ENCODE results near the gene HIGD2B. TPM values are rescaled to one million over a fixed set of nuclear protein-coding genes. Genes with fewer than 3 reads are reported as not detected.

Gene HIGD2B
- total and polyA plus RNA-seq, 9 of the 15 experiments (the other 6 are each of a cell fraction or from before 2014, with no cell fraction given), result 0.04 to 0.18 (median 0.14) TPM; not detected in 6

DNA sequence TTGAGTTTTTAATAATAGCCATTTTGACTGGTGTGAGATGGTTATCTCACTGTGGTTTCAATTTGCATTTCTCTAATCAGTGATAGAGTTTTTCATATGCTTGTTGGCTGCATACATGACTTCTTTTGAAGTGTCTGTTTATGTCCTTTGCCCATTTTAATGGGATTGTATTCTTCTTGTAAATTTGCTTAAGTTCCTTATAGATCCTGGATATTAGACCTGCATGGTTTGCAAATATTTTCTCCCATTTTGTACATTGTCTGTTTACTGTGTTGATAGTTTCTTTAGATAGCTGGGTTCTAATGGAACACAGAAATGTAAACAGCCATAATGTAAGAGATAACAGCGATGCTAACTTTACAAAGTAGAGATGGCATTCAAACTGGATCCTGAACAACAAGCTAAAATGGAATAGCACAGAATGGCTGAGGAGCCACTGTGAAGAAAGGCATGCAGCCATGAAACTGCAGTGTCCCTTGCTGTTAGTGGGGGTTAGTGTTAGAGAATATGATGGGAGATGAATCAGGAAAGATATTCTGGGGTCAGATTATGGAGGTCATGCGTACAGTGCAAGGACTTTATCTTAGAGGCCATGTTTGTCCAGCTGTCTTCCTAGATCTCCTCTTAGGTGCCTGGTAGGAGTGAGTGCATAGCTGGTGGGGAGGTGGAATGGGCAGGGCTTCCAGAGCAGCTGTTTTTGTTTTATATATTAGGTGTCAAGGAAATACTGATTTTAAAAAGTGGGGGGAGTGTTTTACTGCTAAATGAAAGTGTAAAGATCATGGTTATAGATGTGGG is 48.2 kb upstream of the HIGD2B start (continued):
- TF ChIP-seq, protein P1, sequence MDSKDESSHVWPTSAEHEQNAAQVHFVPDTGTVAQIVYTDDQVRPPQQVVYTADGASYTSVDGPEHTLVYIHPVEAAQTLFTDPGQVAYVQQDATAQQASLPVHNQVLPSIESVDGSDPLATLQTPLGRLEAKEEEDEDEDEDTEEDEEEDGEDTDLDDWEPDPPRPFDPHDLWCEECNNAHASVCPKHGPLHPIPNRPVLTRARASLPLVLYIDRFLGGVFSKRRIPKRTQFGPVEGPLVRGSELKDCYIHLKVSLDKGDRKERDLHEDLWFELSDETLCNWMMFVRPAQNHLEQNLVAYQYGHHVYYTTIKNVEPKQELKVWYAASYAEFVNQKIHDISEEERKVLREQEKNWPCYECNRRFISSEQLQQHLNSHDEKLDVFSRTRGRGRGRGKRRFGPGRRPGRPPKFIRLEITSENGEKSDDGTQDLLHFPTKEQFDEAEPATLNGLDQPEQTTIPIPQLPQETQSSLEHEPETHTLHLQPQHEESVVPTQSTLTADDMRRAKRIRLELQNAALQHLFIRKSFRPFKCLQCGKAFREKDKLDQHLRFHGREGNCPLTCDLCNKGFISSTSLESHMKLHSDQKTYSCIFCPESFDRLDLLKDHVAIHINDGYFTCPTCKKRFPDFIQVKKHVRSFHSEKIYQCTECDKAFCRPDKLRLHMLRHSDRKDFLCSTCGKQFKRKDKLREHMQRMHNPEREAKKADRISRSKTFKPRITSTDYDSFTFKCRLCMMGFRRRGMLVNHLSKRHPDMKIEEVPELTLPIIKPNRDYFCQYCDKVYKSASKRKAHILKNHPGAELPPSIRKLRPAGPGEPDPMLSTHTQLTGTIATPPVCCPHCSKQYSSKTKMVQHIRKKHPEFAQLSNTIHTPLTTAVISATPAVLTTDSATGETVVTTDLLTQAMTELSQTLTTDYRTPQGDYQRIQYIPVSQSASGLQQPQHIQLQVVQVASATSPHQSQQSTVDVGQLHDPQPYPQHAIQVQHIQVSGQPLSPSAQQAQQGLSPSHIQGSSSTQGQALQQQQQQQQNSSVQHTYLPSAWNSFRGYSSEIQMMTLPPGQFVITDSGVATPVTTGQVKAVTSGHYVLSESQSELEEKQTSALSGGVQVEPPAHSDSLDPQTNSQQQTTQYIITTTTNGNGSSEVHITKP (IDR thresholded peaks at IDR 0.05; ENCODE audit: partially characterized antibody), result no peak
- no peak for TF ChIP-seq ZC3H8 (IDR thresholded peaks at IDR 0.05)
- no peak for TF ChIP-seq BRCA1 (IDR thresholded peaks at IDR 0.05)
- no peak for TF ChIP-seq BRCA1 (CRISPR knock-in tag; IDR thresholded peaks at IDR 0.05)
- no peak for TF ChIP-seq ZNF274 (IDR thresholded peaks at IDR 0.05; ENCODE audit: borderline replicate concordance, low read depth, low read length)
- TF ChIP-seq FOXA3 (CRISPR knock-in tag; conservative IDR thresholded peaks at IDR 0.05 in 1 of 2, IDR thresholded peaks at IDR 0.05 in 1 of 2), result peak in 1 of 2 experiments; percentile 76; a peak in 2 of 4 replicates
- no peak for TF ChIP-seq ZNF212 (CRISPR knock-in tag; IDR thresholded peaks at IDR 0.05)
- TF ChIP-seq THAP7 (CRISPR knock-in tag; IDR thresholded peaks at IDR 0.05), result no peak
- TF ChIP-seq GABPB2 (CRISPR knock-in tag; conservative IDR thresholded peaks at IDR 0.05), result no peak
- no peak for TF ChIP-seq ZNF609 (CRISPR knock-in tag; IDR thresholded peaks at IDR 0.05; ENCODE audit: borderline replicate concordance)
- TF ChIP-seq E2F5 (CRISPR knock-in tag; IDR thresholded peaks at IDR 0.05), result no peak
- TF ChIP-seq, protein P2, sequence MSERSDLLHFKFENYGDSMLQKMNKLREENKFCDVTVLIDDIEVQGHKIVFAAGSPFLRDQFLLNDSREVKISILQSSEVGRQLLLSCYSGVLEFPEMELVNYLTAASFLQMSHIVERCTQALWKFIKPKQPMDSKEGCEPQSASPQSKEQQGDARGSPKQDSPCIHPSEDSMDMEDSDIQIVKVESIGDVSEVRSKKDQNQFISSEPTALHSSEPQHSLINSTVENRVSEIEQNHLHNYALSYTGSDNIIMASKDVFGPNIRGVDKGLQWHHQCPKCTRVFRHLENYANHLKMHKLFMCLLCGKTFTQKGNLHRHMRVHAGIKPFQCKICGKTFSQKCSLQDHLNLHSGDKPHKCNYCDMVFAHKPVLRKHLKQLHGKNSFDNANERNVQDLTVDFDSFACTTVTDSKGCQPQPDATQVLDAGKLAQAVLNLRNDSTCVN (CRISPR knock-in tag; IDR thresholded peaks at IDR 0.05), result no peak
- no peak for TF ChIP-seq HLTF (IDR thresholded peaks at IDR 0.05)
- no peak for TF ChIP-seq THRAP3 (IDR thresholded peaks at IDR 0.05; ENCODE audit: borderline replicate concordance)

Data from K562 (cell line).